ENCODE results near the gene CEMIP2. TPM values are rescaled to one million over a fixed set of nuclear protein-coding genes. Genes with fewer than 3 reads are reported as not detected.
"Not testable (repeated sequence)": the region's sequence is repeated elsewhere in the genome, so short reads cannot be mapped to it uniquely, and the experiment has no call there.

Gene CEMIP2
- total RNA-seq, 4 donors from 2014 or later = 10.6 to 29.9 (median 14.7) TPM

DNA sequence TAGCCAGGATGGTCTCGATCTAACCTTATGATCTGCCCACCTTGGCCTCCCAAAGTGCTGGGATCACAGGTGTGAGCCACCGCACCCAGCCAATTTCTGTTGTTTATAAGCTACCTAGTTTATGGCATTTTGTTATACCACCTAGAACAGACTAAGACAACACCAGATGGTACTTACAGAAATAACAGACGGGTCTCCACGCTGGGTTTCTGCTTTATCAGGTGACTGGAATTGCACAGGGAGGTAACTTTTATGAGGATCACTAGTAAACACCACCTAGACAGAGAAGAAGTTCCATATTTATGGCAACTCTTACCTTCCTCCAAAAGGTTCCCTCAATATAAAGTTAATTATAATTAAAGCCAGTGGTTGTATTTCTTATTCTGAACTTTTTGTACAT lies 74.0 kb downstream of the CEMIP2 start:
- peaks cover 0 to 39% of the 10 kb centered on the region in 2 donors for H3K36me3 ChIP-seq
- no peak for DNase-seq
- in situ Hi-C loops (cut with MboI; ENCODE audit: low sequenced_read_pairs in 4 of 4) = no loop called here
- no peak overlapping the region for H3K27ac ChIP-seq
- ATAC-seq = no peak
- intact Hi-C loops (cut with DNase I; ENCODE audit: low total_unique reads) = no loop called here
- H3K4me1 ChIP-seq = peaks cover 0 to 11% of the 10 kb centered on the region in 2 donors
- no peak overlapping the region for H3K4me3 ChIP-seq
- no peak for TF ChIP-seq POLR2A (IDR thresholded peaks at IDR 0.05)
- TF ChIP-seq, protein P1, sequence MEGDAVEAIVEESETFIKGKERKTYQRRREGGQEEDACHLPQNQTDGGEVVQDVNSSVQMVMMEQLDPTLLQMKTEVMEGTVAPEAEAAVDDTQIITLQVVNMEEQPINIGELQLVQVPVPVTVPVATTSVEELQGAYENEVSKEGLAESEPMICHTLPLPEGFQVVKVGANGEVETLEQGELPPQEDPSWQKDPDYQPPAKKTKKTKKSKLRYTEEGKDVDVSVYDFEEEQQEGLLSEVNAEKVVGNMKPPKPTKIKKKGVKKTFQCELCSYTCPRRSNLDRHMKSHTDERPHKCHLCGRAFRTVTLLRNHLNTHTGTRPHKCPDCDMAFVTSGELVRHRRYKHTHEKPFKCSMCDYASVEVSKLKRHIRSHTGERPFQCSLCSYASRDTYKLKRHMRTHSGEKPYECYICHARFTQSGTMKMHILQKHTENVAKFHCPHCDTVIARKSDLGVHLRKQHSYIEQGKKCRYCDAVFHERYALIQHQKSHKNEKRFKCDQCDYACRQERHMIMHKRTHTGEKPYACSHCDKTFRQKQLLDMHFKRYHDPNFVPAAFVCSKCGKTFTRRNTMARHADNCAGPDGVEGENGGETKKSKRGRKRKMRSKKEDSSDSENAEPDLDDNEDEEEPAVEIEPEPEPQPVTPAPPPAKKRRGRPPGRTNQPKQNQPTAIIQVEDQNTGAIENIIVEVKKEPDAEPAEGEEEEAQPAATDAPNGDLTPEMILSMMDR (IDR thresholded peaks at IDR 0.05 in 4 of 5, conservative IDR thresholded peaks at IDR 0.05 in 1 of 5) = no peak
- H3K27me3 ChIP-seq = no peaks in the 10 kb centered on the region
- H3K9me3 ChIP-seq = no peaks in the 10 kb centered on the region

DNA sequence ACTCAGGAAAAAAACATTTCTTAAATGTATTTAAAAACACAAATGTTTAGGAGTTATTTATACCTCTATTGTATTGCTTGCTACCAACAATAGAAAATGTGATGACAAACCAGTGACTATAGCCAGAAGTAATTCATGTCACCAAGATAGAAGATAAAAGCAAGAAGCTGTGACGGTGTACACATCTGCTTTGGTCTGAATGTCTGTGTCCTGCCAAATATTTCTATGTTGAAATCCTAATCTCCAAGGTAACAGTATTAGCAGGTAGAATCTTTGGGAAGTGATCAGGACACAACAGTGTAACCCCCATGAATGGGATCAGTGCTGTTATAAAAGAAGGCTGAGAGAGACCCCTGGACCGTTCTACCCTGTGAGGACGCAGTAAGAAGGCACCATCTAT lies 74.7 kb downstream of the CEMIP2 start:
- ATAC-seq = no peak
- in situ Hi-C loops (cut with MboI; ENCODE audit: low sequenced_read_pairs in 4 of 4) = no loop called here
- intact Hi-C loops (cut with DNase I; ENCODE audit: low total_unique reads) = no loop called here

DNA sequence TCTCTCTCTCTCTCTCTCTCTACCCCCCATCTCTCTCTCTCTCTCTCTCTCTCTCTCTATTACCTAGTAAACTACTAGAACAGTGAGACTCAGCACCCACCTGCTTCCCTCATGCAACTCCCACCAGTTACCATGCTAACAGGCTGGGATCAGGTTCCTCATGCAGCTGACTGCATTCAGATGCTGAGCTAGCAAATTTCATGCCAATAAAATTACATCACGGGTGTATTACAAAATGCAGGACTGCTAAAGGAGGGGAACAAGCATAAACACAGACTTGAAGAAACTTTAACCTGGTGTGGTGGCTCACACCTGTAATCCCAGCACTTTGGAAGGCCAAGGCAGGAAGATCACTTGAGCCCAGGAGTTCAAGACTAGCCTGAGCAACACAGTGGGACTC lies 76.0 kb downstream of the CEMIP2 start:
- in situ Hi-C loops (cut with MboI; ENCODE audit: low sequenced_read_pairs in 4 of 4) = no loop called here
- H3K4me3 ChIP-seq = no peak overlapping the region
- TF ChIP-seq, protein P1 (IDR thresholded peaks at IDR 0.05 in 4 of 5, conservative IDR thresholded peaks at IDR 0.05 in 1 of 5) = no peak
- no peak for TF ChIP-seq POLR2A (IDR thresholded peaks at IDR 0.05)
- H3K27me3 ChIP-seq = no peaks in the 10 kb centered on the region
- H3K9me3 ChIP-seq = no peaks in the 10 kb centered on the region
- DNase-seq (peak; percentile 36 to 54), ATAC-seq (peak; percentile 93 to 96)
- intact Hi-C loops (cut with DNase I; ENCODE audit: low total_unique reads) = no loop called here
- peaks cover 0 to 11% of the 10 kb centered on the region in 2 donors for H3K4me1 ChIP-seq
- H3K36me3 ChIP-seq = peaks cover 0 to 48% of the 10 kb centered on the region in 2 donors
- H3K27ac ChIP-seq = peak overlapping the region in 3 of 4 donors; percentile 20 to 36 (median 35)

More for the DNA sequence above, 74.7 kb downstream of the CEMIP2 start:
- Histone ChIP-seq H3K9me3 (no peaks in the 10 kb centered on the region), H3K4me3 (no peak overlapping the region), H3K27me3 (no peaks in the 10 kb centered on the region), H3K4me1 (peaks cover 0 to 11% of the 10 kb centered on the region in 2 donors), H3K27ac (no peak overlapping the region), H3K36me3 (peaks cover 0 to 45% of the 10 kb centered on the region in 2 donors)
- no peak for DNase-seq
- TF ChIP-seq, protein P1 (IDR thresholded peaks at IDR 0.05 in 4 of 5, conservative IDR thresholded peaks at IDR 0.05 in 1 of 5) = no peak
- TF ChIP-seq POLR2A (IDR thresholded peaks at IDR 0.05) = no peak

DNA sequence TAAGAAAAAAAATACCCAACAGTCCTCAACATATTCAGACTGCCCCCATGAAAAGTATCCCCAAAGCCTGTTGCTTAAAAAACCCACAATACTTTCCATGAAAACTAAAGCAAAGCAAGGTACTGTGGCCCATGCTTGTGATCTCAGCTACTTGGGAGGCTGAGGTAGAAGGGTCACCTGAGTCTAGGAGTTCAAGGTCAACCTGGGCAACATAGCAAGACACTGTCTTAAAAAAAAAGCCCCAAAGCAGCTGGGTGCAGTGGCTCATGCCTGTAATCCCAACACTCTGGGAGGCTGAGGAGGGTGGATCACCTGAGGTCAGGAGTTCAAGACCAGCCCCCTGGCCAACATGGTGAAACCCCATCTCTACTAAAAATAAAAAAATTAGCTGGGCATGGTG lies 76.7 kb downstream of the CEMIP2 start:
- in situ Hi-C loops (cut with MboI; ENCODE audit: low sequenced_read_pairs in 4 of 4); intact Hi-C loops (cut with DNase I; ENCODE audit: low total_unique reads): not testable (repeated sequence)

DNA sequence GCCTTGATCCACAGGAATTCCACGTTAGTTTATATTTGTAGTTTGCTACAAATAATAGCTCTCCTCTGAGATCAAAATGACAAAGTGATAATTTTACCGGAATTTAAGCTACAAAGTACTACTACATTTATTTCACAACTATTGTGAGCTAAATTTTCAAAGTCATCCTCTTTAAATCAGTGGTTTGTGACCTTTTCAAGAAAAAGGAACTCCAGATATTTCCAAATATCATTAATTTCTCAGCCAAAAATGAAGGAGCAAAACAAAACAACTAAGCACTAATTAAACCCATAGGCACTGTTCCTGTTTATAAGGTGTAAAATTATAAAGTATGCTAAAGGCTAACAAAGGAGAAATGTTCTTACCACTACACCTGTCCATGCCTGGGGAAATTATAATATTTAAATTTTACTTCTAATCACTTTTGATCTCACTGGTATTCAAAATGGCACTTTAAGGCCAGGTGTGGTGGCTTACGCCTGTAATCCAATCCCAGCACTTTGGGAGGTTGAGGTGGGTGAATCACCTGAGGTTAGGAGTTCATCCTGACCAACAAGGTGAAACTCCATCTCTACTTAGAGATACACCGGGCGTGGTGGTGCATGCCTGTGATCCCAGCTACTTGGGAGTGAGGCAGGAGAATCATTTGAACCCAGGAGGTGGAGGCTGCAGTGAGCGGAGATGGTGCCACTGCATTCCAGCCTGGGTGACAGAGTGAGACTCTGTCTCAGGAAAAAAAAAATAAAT lies 77.5 kb downstream of the CEMIP2 start:
- H3K27ac ChIP-seq = no peak overlapping the region
- DNase-seq = no peak
- H3K4me3 ChIP-seq = no peak overlapping the region
- intact Hi-C loops (cut with DNase I; ENCODE audit: low total_unique reads) = no loop called here
- H3K4me1 ChIP-seq = peaks cover 0 to 11% of the 10 kb centered on the region in 2 donors
- H3K36me3 ChIP-seq = peaks cover 0 to 43% of the 10 kb centered on the region in 2 donors
- TF ChIP-seq, protein P1 (IDR thresholded peaks at IDR 0.05 in 4 of 5, conservative IDR thresholded peaks at IDR 0.05 in 1 of 5) = no peak
- TF ChIP-seq POLR2A (IDR thresholded peaks at IDR 0.05) = no peak
- no peak for ATAC-seq
- in situ Hi-C loops (cut with MboI; ENCODE audit: low sequenced_read_pairs in 4 of 4) = no loop called here
- H3K9me3 ChIP-seq = no peaks in the 10 kb centered on the region
- H3K27me3 ChIP-seq = no peaks in the 10 kb centered on the region

More for the DNA sequence above, 76.7 kb downstream of the CEMIP2 start:
- H3K27me3 ChIP-seq, H3K9me3 ChIP-seq, H3K4me3 ChIP-seq, DNase-seq, ATAC-seq, H3K27ac ChIP-seq: not testable (repeated sequence)
- peaks cover 0 to 43% of the 10 kb centered on the region in 2 donors for H3K36me3 ChIP-seq
- peaks cover 0 to 11% of the 10 kb centered on the region in 2 donors for H3K4me1 ChIP-seq
